A549 (cell line): ENCODE results near the gene FZD7. TPM values are rescaled to one million over a fixed set of nuclear protein-coding genes. Genes with fewer than 3 reads are reported as not detected.

Experiments
- ATAC-seq, 2 experiments: fragments of 200-7000 bp in 1 of 2; fragments of >200 bp in 1 of 2; cut with Nextera tagmentation in 1 of 2; cut with Tn5 transposase in 1 of 2; 3 replicates each; pipeline versions ENCODE4 v1.8.0 to v1.9.1; 2018 to 2020; ENCODE audit warnings: mild to moderate bottlenecking in 1 of 2, moderate library complexity in 1 of 2
- CTCF ChIA-PET: fragments of 300-600 bp; sonication (Branson Sonifier 250); formaldehyde crosslinking; extraction: SDS; loops from one replicate; lab custom pipeline; 2021; ENCODE audit warnings: antibody characterized with exemption, inconsistent platforms; lab: Yijun Ruan, JAX
- POLR2A ChIA-PET: fragments of 350-600 bp; formaldehyde crosslinking; extraction: SDS; loops from one replicate; lab custom pipeline; 2021; ENCODE audit warnings: antibody characterized with exemption, inconsistent platforms; lab: Yijun Ruan, JAX
- DNase-seq, 2 experiments: peaks; one replicate each; pipeline versions ENCODE4 v3.0.0 to v3.0.0-alpha.2; 2011 to 2016; ENCODE audit warnings: low read depth in 1 of 2, low spot score in 1 of 2
- FAIRE-seq: peaks from 2 replicates; lab custom pipeline; 2011; peaks lifted over from hg19 to GRCh38; lab: Jason Lieb, UNC
- H3K27ac ChIP-seq, 2 experiments: fragments of >200 bp; sonication (Bioruptor Twin); formaldehyde crosslinking; 3 replicates each; pipeline ENCODE4 v1.5.1; 2016 to 2017
- H3K4me1 ChIP-seq: fragments of >200 bp; sonication (Bioruptor Twin); formaldehyde crosslinking; 3 replicates; pipeline ENCODE4 v1.6.1; 2016
- H3K4me2 ChIP-seq: fragments of >200 bp; sonication (Bioruptor Twin); formaldehyde crosslinking; 3 replicates; pipeline ENCODE4 v1.6.1; 2016
- H3K4me3 ChIP-seq: fragments of >200 bp; sonication (Bioruptor Twin); formaldehyde crosslinking; 3 replicates; pipeline ENCODE4 v1.5.1; 2016
- H3K9me3 ChIP-seq: fragments of >200 bp; sonication (Bioruptor Twin); formaldehyde crosslinking; 3 replicates; pipeline ENCODE4 v1.6.1; 2016
- BHLHE40 ChIP-seq: IDR thresholded peaks from 2 replicates; pipeline ENCODE4 v1.6.1; 2012; ENCODE audit warnings: low read depth, low read length, inconsistent platforms
- CBX2 ChIP-seq: fragments of 200-600 bp; sonication (generic); IDR thresholded peaks from 2 replicates; pipeline ENCODE4 v1.6.1; 2016; ENCODE audit warnings: low read depth, mild to moderate bottlenecking, borderline replicate concordance
- CHD2 ChIP-seq: fragments of 150-350 bp; IDR thresholded peaks from 2 replicates; pipeline ENCODE4 v1.6.1; 2014; ENCODE audit warnings: low read length; ENCODE audit not compliant: partially characterized antibody
- CHD4 ChIP-seq: fragments of 200-600 bp; sonication (generic); IDR thresholded peaks from 2 replicates; pipeline ENCODE4 v1.6.1; 2016; ENCODE audit warnings: antibody characterized with exemption, mild to moderate bottlenecking, borderline replicate concordance
- EHMT2 ChIP-seq: fragments of 200-600 bp; sonication (generic); IDR thresholded peaks from 2 replicates; pipeline ENCODE4 v1.6.1; 2016; ENCODE audit warnings: antibody characterized with exemption, low read depth, mild to moderate bottlenecking, moderate library complexity
- FOSL2 ChIP-seq, 2 experiments: fragments of 450-650 bp in 1 of 2; fragments of >200 bp in 1 of 2; sonication (Bioruptor Twin) in 1 of 2; formaldehyde crosslinking; IDR thresholded peaks; 2 replicates each; pipeline versions ENCODE4 v1.5.0 to v1.6.1; 2016 to 2020; ENCODE audit warnings: mild to moderate bottlenecking in 1 of 2, moderate library complexity in 1 of 2
- FOXS1 ChIP-seq: fragments of 250-450 bp; sonication (Bioruptor Pico); IDR thresholded peaks from 2 replicates; pipeline ENCODE4 v1.5.0; 2020; ENCODE audit warnings: mild to moderate bottlenecking, moderate library complexity
- GATA3 ChIP-seq: IDR thresholded peaks from 2 replicates; pipeline ENCODE4 v1.6.1; 2012; ENCODE audit warnings: borderline replicate concordance
- HOXA7 ChIP-seq: fragments of 250-450 bp; sonication (Bioruptor Pico); IDR thresholded peaks from 2 replicates; pipeline ENCODE4 v1.5.0; 2020; ENCODE audit warnings: mild to moderate bottlenecking, moderate library complexity
- JUN ChIP-seq, 2 experiments: fragments of >200 bp; sonication (Bioruptor Twin); formaldehyde crosslinking; IDR thresholded peaks; 2 replicates in 1 of 2; 3 replicates in 1 of 2; pipeline ENCODE4 v1.6.1; 2016 to 2017
- JUNB ChIP-seq: fragments of >200 bp; sonication (Bioruptor Twin); formaldehyde crosslinking; IDR thresholded peaks from 2 replicates; pipeline ENCODE4 v1.6.1; 2016
- MAFK ChIP-seq: fragments of 450-650 bp; IDR thresholded peaks from 2 replicates; pipeline ENCODE4 v1.6.1; 2014; ENCODE audit not compliant: partially characterized antibody
- NFE2L2 ChIP-seq: fragments of 150-350 bp; conservative IDR thresholded peaks from 2 replicates; pipeline ENCODE4 v1.6.1; 2014; ENCODE audit warnings: low read length
- NPAS2 ChIP-seq: fragments of 250-450 bp; sonication (Bioruptor Pico); IDR thresholded peaks from 2 replicates; pipeline ENCODE4 v1.8.0; 2022; ENCODE audit warnings: mild to moderate bottlenecking, moderate library complexity, borderline replicate concordance
- NR3C1 ChIP-seq: fragments of >200 bp; sonication (Bioruptor Twin); formaldehyde crosslinking; IDR thresholded peaks from 3 replicates; pipeline ENCODE4 v1.6.1; 2017
- PBX3 ChIP-seq: IDR thresholded peaks from 2 replicates; pipeline ENCODE4 v1.6.1; 2012
- PHF8 ChIP-seq: fragments of 200-600 bp; sonication (generic); IDR thresholded peaks from 2 replicates; pipeline ENCODE4 v1.6.1; 2016; ENCODE audit warnings: low read depth, mild to moderate bottlenecking, antibody characterized with exemption, moderate library complexity, borderline replicate concordance
- USF2 ChIP-seq: fragments of 450-650 bp; IDR thresholded peaks from 2 replicates; pipeline ENCODE4 v1.6.1; 2014; ENCODE audit warnings: antibody characterized with exemption
- ZFP36 ChIP-seq: fragments of 450-650 bp; IDR thresholded peaks from 2 replicates; pipeline ENCODE4 v1.6.1; 2014; ENCODE audit warnings: borderline replicate concordance; ENCODE audit not compliant: partially characterized antibody
- WGBS: methylation state at CpG from one replicate; pipeline ENCODE4 v1.1.6; 2017; ENCODE audit errors: missing lambda C conversion rate; 5-methylcytosine and 5-hydroxymethylcytosine counted together
- polyA plus RNA-seq, 4 experiments: library from polyadenylated mRNA; depleted of rRNA in 3 of 4; stranded (reverse); fragments of >200 nt; fragmentation: RNase III in 1 of 4; extraction: RNeasy Plus Mini Kit Qiagen cat#74134 plus additional on column Dnase treatment in 1 of 4; gene quantifications; 2 replicates in 3 of 4; 3 replicates in 1 of 4; pipeline ENCODE4 v1.2.3, GENCODE V29; 2011 to 2017
- TF ChIP-seq, protein P1 (sequence below): fragments of 150-350 bp; IDR thresholded peaks from 2 replicates; pipeline ENCODE4 v1.6.1; 2014; ENCODE audit warnings: low read depth, mild to moderate bottlenecking, low read length

FZD7 gene
- polyA plus RNA-seq, 2 of the 4 experiments (the other 2 are of a cell fraction), result 5.3 to 6.7 TPM

DNA sequence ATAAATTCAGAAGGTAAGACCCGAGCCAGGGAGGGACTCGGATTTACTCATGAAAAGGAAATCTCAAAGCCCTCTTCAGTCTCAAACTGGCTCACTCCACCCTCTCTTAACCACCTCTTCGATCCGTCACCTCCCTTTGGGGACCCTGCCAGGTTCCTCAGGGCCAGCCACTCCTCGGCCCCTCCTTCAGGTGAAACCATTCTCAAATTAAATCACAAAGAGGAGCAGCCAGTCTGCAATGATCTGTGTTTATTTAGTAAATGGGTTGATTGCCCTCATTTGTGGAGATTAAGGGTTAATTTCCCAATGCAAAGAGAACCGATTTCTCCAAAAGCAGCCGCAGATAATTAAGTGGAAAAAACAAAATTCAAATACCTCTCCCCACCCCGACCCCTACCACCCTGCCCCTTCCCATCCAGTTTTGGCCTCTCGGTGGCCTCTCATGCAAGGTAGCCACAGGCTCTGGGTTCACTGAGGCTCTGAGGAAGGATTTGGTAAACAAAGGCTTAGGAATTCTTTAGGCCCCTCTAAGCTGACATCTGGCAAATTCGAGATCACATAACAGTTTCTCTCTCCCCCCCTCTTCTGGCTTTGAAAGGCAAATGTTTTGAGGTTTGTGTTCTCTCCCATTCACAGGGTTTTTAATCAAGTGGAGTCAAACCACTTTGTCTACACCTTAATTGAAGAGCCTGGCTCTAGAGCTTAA, 10.3 kb upstream of the FZD7 start:
- 45% methylated on average over 10 of the region's 10 CpGs for WGBS
- POLR2A ChIA-PET, result no interaction called here
- no peak for DNase-seq
- ATAC-seq, result no peak
- Histone ChIP-seq H3K4me1 (no peaks in the 10 kb centered on the region), H3K9me3 (no peaks in the 10 kb centered on the region)
- TF ChIP-seq FOXS1 (CRISPR knock-in tag) (no peak), HOXA7 (CRISPR knock-in tag) (no peak), JUNB (no peak), NR3C1 (no peak), CBX2 (no peak), ZFP36 (no peak), USF2 (no peak), PHF8 (no peak), EHMT2 (no peak), BHLHE40 (no peak), CHD4 (no peak), MAFK (no peak), NFE2L2 (no peak), PBX3 (no peak), CHD2 (no peak)
- TF ChIP-seq, protein P1, sequence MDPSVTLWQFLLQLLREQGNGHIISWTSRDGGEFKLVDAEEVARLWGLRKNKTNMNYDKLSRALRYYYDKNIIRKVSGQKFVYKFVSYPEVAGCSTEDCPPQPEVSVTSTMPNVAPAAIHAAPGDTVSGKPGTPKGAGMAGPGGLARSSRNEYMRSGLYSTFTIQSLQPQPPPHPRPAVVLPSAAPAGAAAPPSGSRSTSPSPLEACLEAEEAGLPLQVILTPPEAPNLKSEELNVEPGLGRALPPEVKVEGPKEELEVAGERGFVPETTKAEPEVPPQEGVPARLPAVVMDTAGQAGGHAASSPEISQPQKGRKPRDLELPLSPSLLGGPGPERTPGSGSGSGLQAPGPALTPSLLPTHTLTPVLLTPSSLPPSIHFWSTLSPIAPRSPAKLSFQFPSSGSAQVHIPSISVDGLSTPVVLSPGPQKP, result no peak
- TF ChIP-seq, all 56 proteins: peak for 0
- no peak for FAIRE-seq
- H3K27ac ChIP-seq, result no peak overlapping the region
- no peak overlapping the region for H3K4me3 ChIP-seq
- CTCF ChIA-PET, result interaction anchor here (0.6 to 1.5 kb wide), 2 partner anchors 93 to 155 kb away, joined by 3 to 4 read pairs; no protein-coding TSS in a partner anchor
- H3K4me2 ChIP-seq, result no peak overlapping the region

DNA sequence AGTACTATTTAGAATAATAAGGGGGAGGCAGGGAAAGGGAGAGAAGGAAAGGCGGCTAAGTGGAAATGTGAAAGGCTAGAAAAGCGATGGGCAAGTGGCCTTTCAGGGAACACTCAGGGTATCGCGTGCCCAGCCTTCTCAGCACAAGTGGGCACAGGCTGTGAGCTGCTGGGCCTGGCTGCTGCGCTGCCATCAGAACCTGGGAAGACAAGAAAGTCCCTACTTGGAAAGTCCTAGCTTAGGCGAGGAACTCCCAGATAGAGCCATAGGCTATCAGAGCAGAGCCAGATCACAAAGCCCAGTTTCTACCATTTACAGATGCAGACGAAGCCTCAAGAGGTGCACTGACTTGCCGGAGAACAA, 9.8 kb upstream of the FZD7 start:
- Histone ChIP-seq H3K4me3 (no peak overlapping the region), H3K9me3 (no peaks in the 10 kb centered on the region), H3K27ac (no peak overlapping the region), H3K4me2 (no peak overlapping the region), H3K4me1 (no peaks in the 10 kb centered on the region)
- ATAC-seq, result no peak; a peak in 1 of 6 replicates
- TF ChIP-seq GATA3 (no peak), HOXA7 (CRISPR knock-in tag) (no peak), FOSL2 (IDR thresholded peaks at IDR 0.05) (no peak), FOSL2 (CRISPR knock-in tag; IDR thresholded peaks at IDR 0.05) (no peak)
- DNase-seq, result no peak
- ChIA-PET POLR2A (no interaction called here), CTCF (interaction anchor here (0.5 to 1.5 kb wide), 3 partner anchors 76 to 163 kb away, joined by 3 to 4 read pairs (median 4); no protein-coding TSS in a partner anchor)
- FAIRE-seq, result no peak
- WGBS, result 90% methylated on average over 8 of the region's 8 CpGs

DNA sequence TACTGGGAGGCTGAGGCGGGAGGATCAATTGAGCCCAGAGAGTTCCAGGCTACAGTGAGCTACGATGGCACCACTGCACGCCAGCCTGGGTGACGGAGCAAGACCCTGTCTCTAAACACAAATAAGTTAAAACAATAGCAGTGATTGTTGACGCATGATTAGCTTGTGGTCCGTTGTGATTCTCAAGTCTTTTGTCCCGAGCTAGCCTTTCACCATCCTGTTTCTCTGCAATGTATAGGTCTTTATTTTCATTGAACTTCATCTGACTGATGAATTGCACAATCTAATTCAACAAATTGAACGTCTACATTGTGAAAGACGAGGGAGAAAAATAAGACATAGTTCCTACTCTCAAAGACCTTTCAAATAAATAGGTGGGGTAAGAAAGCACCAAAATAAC, 8.8 kb upstream of the FZD7 start:
- H3K4me2 ChIP-seq, result no peak overlapping the region
- no peaks in the 10 kb centered on the region for H3K4me1 ChIP-seq
- no peaks in the 10 kb centered on the region for H3K9me3 ChIP-seq
- no peak for FAIRE-seq
- POLR2A ChIA-PET, result no interaction called here
- no peak for ATAC-seq
- no peak overlapping the region for H3K27ac ChIP-seq
- WGBS, result 67% methylated on average over 9 of the region's 9 CpGs
- DNase-seq, result no peak
- no peak overlapping the region for H3K4me3 ChIP-seq
- no peak for TF ChIP-seq JUN (IDR thresholded peaks at IDR 0.05)
- no peak for TF ChIP-seq NPAS2 (CRISPR knock-in tag)
- no peak for TF ChIP-seq GATA3
- CTCF ChIA-PET, result interaction anchor here (1.0 kb wide), 1 partner anchor 164 kb away, joined by 4 read pairs; no protein-coding TSS in a partner anchor
